IMR-90 (cell line): Measurements from ENCODE around the gene PPP1R9B. TPM values are rescaled to one million over a fixed set of nuclear protein-coding genes. Genes with fewer than 3 reads are reported as not detected.

Experiments
- ATAC-seq: fragments of 200-7000 bp; cut with Tn5 transposase; 2 replicates; pipeline ENCODE4 v1.9.1; 2020; ENCODE audit warnings: low read depth, mild to moderate bottlenecking, moderate library complexity
- BruUV-seq: library from RNA; stranded (reverse); fragments of 400-500 nt; replicated peaks from 2 replicates; lab custom pipeline; 2021; lab: Mats Ljungman, UMichigan
- CTCF ChIA-PET: fragments of 300-600 bp; formaldehyde crosslinking; extraction: SDS; loops from one replicate; lab custom pipeline; 2021; ENCODE audit warnings: antibody characterized with exemption; lab: Yijun Ruan, JAX
- POLR2A ChIA-PET: fragments of 300-600 bp; sonication (Branson Sonifier 250); formaldehyde crosslinking; loops from one replicate; lab custom pipeline; 2022; ENCODE audit warnings: antibody characterized with exemption; ENCODE audit not compliant: unreplicated experiment; lab: Charles Lee
- DNase-seq: peaks from one replicate; pipeline ENCODE4 v3.0.0; 2013
- H2AFZ ChIP-seq: replicated peaks from 2 replicates; pipeline ENCODE3; 2013; ENCODE audit warnings: low read length, mild to moderate bottlenecking; ENCODE audit not compliant: poor library complexity
- H2AK5ac ChIP-seq: 2 replicates; pipeline ENCODE4 v1.6.1; 2013; ENCODE audit warnings: low read depth, low read length, inconsistent platforms
- H2AK9ac ChIP-seq: replicated peaks from 2 replicates; pipeline ENCODE3; 2013; ENCODE audit warnings: mild to moderate bottlenecking, low read depth, low read length, moderate library complexity; ENCODE audit not compliant: poor library complexity
- H2BK120ac ChIP-seq: 2 replicates; pipeline ENCODE4 v1.6.1; 2013; ENCODE audit warnings: low read depth, low read length, inconsistent platforms
- H2BK15ac ChIP-seq: 3 replicates; pipeline ENCODE4 v1.6.1; 2013; ENCODE audit warnings: low read depth, low read length, inconsistent platforms
- H2BK20ac ChIP-seq: 2 replicates; pipeline ENCODE4 v1.6.1; 2013; ENCODE audit warnings: low read depth, mild to moderate bottlenecking, inconsistent platforms, low read length, moderate library complexity
- H2BK5ac ChIP-seq: 2 replicates; pipeline ENCODE4 v1.6.1; 2013; ENCODE audit warnings: mild to moderate bottlenecking, low read depth, low read length, inconsistent platforms; ENCODE audit not compliant: poor library complexity, severe bottlenecking
- H3K14ac ChIP-seq: replicated peaks from 2 replicates; pipeline ENCODE4 v1.6.1; 2013; ENCODE audit warnings: low read depth, low read length, inconsistent platforms
- H3K18ac ChIP-seq: 2 replicates; pipeline ENCODE4 v1.6.1; 2013; ENCODE audit warnings: low read depth, low read length, control low read depth
- H3K23ac ChIP-seq: 2 replicates; pipeline ENCODE4 v1.6.1; 2013; ENCODE audit warnings: low read depth, low read length, inconsistent platforms
- H3K27ac ChIP-seq: 2 replicates; pipeline ENCODE4 v1.5.1; 2013; ENCODE audit warnings: mild to moderate bottlenecking, control low read depth, low read length; ENCODE audit not compliant: insufficient read depth
- H3K27me3 ChIP-seq: 2 replicates; pipeline ENCODE4 v1.6.1; 2013; ENCODE audit warnings: low read length; ENCODE audit not compliant: control insufficient read depth, insufficient read depth
- H3K36me3 ChIP-seq: 2 replicates; pipeline ENCODE4 v1.6.1; 2013; ENCODE audit warnings: low read length, mixed read lengths; ENCODE audit not compliant: control insufficient read depth, insufficient read depth
- H3K4ac ChIP-seq: 2 replicates; pipeline ENCODE4 v1.6.1; 2013; ENCODE audit warnings: low read depth, low read length, inconsistent platforms
- H3K4me1 ChIP-seq: 2 replicates; pipeline ENCODE4 v1.6.1; 2013; ENCODE audit warnings: low read length, mixed read lengths; ENCODE audit not compliant: control insufficient read depth, insufficient read depth
- H3K4me2 ChIP-seq: 2 replicates; pipeline ENCODE4 v1.6.1; 2013; ENCODE audit warnings: low read depth, mild to moderate bottlenecking, control low read depth, low read length, moderate library complexity
- H3K4me3 ChIP-seq: 2 replicates; pipeline ENCODE4 v1.5.1; 2013; ENCODE audit warnings: low read depth, mild to moderate bottlenecking, control low read depth, low read length, moderate library complexity; ENCODE audit not compliant: insufficient read depth
- H3K56ac ChIP-seq: 2 replicates; pipeline ENCODE4 v1.6.1; 2013; ENCODE audit warnings: low read length, inconsistent platforms; ENCODE audit not compliant: insufficient read depth; ENCODE audit errors: extremely low read depth
- H3K79me1 ChIP-seq, 2 experiments: 2 replicates each; pipeline ENCODE4 v1.6.1; 2013; ENCODE audit warnings: low read length in 2 of 2, inconsistent platforms in 1 of 2, low read depth in 1 of 2
- H3K9ac ChIP-seq: 2 replicates; pipeline ENCODE4 v1.6.1; 2013; ENCODE audit warnings: low read depth, low read length, control low read depth
- H3K9me1 ChIP-seq: 2 replicates; pipeline ENCODE4 v1.6.1; 2013; ENCODE audit warnings: low read length, inconsistent platforms; ENCODE audit not compliant: insufficient read depth
- H3K9me3 ChIP-seq: 2 replicates; pipeline ENCODE4 v1.6.1; 2013; ENCODE audit warnings: low read length; ENCODE audit not compliant: control insufficient read depth, insufficient read depth
- H4K20me1 ChIP-seq: 2 replicates; pipeline ENCODE4 v1.6.1; 2013; ENCODE audit warnings: low read length, inconsistent platforms; ENCODE audit not compliant: insufficient read depth
- H4K5ac ChIP-seq: 2 replicates; pipeline ENCODE4 v1.6.1; 2013; ENCODE audit warnings: mild to moderate bottlenecking, low read depth, low read length, control low read depth
- H4K8ac ChIP-seq, 2 experiments: 2 replicates each; pipeline ENCODE4 v1.6.1; 2013; ENCODE audit warnings: low read depth in 2 of 2, low read length in 2 of 2, control low read depth in 1 of 2, inconsistent platforms in 1 of 2
- H4K91ac ChIP-seq: 2 replicates; pipeline ENCODE4 v1.6.1; 2013; ENCODE audit warnings: low read depth, low read length, inconsistent platforms; ENCODE audit not compliant: insufficient read depth
- CHD1 ChIP-seq: IDR thresholded peaks from 2 replicates; pipeline ENCODE4 v1.6.1; 2012; ENCODE audit warnings: low read depth, low read length, improper control_type of control experiment
- WGBS, 2 experiments: methylation state at CpG; one replicate each; pipeline versions ENCODE4 v1.1.5 to v1.1.7; 2013; ENCODE audit warnings: missing lambda C conversion rate in 2 of 2; ENCODE audit not compliant: insufficient read length in 1 of 2; ENCODE audit errors: extremely low coverage in 2 of 2; 5-methylcytosine and 5-hydroxymethylcytosine counted together
- dilution Hi-C: fragments of 300-500 bp; cut with HindIII; formaldehyde crosslinking; loops from one replicate; pipeline ENCODE4 v1.14.3; 2018; ENCODE audit warnings: low sequenced_read_pairs; ENCODE audit not compliant: unreplicated experiment
- in situ Hi-C: fragments of 300-500 bp; cut with MboI; formaldehyde crosslinking; loops from 3 replicates; pipeline ENCODE4 v1.14.3; 2019; ENCODE audit warnings: low sequenced_read_pairs, inconsistent platforms, mixed read lengths
- intact Hi-C: fragments of 100-400 bp; cut with micrococcal nuclease; formaldehyde crosslinking; loops from 2 replicates; pipeline ENCODE4 v1.10.0; 2022
- polyA plus RNA-seq, 3 experiments: library from polyadenylated mRNA; depleted of rRNA; stranded (reverse); fragments of >200 nt; gene quantifications; 2 replicates each; pipeline ENCODE4 v1.2.3, GENCODE V29; 2012; ENCODE audit warnings: low replicate concordance in 1 of 3
- total RNA-seq: library from RNA; depleted of rRNA; stranded (reverse); fragments of >200 nt; gene quantifications from 2 replicates; pipeline ENCODE4 v1.2.3, GENCODE V29; 2012

The PPP1R9B gene
- total and polyA plus RNA-seq, 2 of the 4 experiments (the other 2 are of a cell fraction), result 23.0 to 28.0 TPM

DNA sequence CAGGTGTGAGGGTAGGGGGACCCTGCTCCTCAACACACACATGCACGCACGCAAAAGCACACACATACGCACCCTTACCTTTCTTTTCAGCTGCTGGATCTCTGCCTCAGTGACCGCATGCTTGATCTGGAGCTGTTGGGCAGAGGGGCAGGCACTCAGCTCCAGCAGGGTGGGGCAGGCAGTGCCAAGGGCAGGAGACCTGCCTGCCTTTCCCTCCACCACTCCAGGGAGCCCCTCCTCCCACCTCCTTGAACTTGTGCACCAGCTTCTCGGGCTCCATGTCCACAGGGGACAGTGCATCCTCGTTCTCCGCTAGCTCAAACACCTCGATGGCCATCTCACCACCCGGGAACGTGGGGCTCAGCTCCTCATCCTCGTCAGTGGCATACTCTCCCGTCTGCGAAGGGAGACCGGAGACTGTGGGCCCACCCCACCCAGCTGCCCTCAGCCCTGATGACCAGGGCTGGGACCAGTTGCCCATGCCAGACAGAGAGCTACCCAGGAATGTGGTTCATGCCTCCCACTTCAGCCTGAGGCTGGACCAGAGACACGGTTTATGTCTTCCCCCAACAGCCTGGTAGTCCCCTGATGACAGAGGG lies 11.2 kb downstream of the PPP1R9B start:
- Histone ChIP-seq H3K36me3 (peaks cover 92% of the 10 kb centered on the region), H3K9me3 (no peaks in the 10 kb centered on the region), H4K8ac (no peak overlapping the region), H2AK9ac (peak overlapping the region; percentile 46), H3K4me1 (peaks cover 2% of the 10 kb centered on the region; the same call in 1 of the 2 replicates), H4K91ac (no peak overlapping the region), H4K20me1 (peaks cover 69% of the 10 kb centered on the region), H3K79me1 (peaks cover 32 to 80% of the 10 kb centered on the region in 2 experiments), H2BK5ac (no peak overlapping the region), H3K18ac (no peak overlapping the region), H4K5ac (no peak overlapping the region), H2AFZ (peak overlapping the region; percentile 41), H3K4ac (no peak overlapping the region), H3K56ac (no peak overlapping the region), H3K14ac (no peak overlapping the region), H3K23ac (no peak overlapping the region), H2BK120ac (no peak overlapping the region), H3K9me1 (peaks cover 1% of the 10 kb centered on the region; the same call in 1 of the 2 replicates), H3K27ac (no peak overlapping the region), H3K4me2 (no peak overlapping the region), H3K4me3 (no peak overlapping the region), H2BK20ac (no peak overlapping the region), H3K9ac (no peak overlapping the region), H3K27me3 (no peaks in the 10 kb centered on the region), H2BK15ac (no peak overlapping the region), H2AK5ac (no peak overlapping the region; the same call in 1 of the 2 replicates)
- no peak for DNase-seq
- no TSS peak for BruUV-seq
- POLR2A ChIA-PET, result no interaction called here
- 98% methylated on average over 11 of the region's 15 CpGs; no CpG with 5 or more reads in 1 of the 2 experiments for WGBS, 2 experiments
- TF ChIP-seq CHD1, result no peak
- in situ Hi-C loops (no loop called here), intact Hi-C loops (no loop called here), dilution Hi-C loops (no loop called here)
- CTCF ChIA-PET, result interaction anchor here (0.7 to 1.7 kb wide), 6 partner anchors 10 to 153 kb away, joined by 3 to 5 read pairs (median 3); no protein-coding TSS in a partner anchor
- no peak for ATAC-seq
